ENCODE results near the gene MAFB. TPM values are rescaled to one million over a fixed set of nuclear protein-coding genes. Genes with fewer than 3 reads are reported as not detected.

The MAFB gene
- total RNA-seq, 1 experiment from 2014 or later = 7.4 TPM

DNA sequence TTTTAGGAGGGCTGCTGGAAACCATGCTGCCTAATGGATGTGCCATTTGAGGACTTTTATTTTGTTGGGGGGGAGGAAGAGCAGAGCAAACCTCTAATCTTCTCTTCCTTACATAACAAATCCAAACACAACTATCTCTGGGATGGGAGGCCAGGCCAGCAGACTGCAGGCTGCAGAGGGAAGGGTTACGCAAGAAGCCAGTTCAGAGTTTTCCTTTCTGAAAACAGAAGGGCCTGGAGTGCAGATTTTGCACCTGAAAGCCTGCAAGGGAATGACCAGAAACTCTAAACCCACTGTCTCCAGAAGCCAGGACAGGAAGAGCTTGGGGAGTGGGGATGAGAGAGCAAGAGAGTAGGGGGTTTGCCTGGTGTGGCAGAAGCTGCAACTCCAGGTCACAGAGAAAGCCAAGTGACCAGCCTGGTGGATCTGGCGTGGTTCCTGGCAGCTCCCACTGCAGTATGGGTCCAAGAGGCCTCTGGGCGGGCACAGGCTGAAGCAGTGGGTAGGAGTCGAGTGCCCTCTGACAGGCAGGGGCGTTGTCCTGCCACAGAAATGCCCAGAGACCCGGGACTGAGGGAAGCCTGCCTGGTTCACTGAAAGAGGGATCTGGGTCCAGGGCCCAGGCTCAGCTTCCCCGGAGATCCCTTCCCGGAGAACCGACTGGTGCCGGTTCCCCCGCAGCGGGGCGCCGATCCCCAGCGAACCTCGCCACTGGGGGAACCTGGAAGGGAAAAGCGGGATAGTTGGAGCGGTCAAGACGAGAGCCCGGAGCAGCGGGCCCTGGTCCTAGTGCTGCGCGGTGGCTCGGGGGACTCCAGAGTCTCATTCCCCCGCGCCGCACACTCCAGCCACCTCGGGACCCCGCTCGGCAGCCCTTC is 6.7 kb downstream of the MAFB start:
- DNase-seq (ENCODE audit: low read depth) = no peak

DNA sequence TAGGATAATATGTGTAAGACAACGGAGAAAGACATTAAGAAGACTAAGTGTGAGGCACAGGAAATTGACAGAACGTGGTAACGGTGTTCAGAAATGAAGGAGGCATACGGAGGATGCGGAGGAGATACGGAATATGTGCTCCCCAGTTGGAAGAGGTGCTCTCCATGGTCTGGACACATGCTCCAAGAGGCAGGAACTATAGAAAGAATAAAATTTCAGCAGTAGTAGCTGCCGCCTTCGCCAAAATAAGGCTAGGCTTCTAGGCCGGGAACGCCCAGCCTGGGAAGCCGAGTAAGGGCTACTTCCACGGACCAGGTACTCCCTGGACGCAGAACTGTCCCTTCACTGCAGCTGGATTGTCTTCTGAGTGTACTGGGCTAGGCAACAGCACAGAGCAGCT is 7.4 kb downstream of the MAFB start:
- DNase-seq (ENCODE audit: low read depth) = no peak

DNA sequence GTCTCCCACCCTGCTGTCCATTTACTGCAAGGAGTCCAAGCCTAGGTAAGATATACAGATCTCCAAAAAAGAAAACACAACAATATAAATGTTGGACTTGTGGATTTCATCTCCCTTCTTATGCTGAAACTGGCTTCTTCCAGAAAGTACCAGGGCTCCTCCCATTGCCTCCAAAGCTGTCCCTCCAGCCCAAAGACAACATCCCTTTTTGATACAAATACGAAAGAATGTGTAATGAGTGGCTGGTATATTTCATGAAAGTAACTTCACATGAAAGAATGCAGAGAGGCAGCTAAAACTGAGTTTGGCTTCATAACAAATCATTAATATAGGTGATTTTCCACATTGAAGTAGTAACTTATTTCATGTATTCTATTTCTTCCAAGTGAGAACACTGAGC is 7.9 kb downstream of the MAFB start:
- no peak for DNase-seq (ENCODE audit: low read depth)

- no peak for DNase-seq (ENCODE audit: low read depth)
Measured at GRCh38 chr20:40680161-40680959, 8.7 kb downstream of the MAFB start.

DNA sequence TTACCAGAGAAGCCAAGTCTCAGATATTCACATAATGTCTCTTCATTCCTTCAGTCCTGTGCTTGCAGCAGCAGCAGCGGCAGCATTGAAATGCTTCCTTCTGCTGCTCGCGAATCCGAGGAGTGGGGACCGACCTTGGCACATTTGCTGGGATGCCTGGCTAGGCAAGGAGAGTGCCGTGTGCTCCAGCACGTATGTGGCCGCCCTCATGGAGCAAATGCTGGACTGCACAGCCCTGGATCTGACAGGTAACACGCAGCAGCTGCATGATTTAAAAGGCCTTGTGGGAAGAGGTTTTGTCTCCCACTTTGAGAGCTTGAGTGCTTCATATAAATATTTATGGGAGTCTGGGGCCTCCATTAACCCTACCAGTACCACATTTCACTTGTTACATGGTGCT is 9.9 kb downstream of the MAFB start:
- DNase-seq (ENCODE audit: low read depth) = no peak

DNA sequence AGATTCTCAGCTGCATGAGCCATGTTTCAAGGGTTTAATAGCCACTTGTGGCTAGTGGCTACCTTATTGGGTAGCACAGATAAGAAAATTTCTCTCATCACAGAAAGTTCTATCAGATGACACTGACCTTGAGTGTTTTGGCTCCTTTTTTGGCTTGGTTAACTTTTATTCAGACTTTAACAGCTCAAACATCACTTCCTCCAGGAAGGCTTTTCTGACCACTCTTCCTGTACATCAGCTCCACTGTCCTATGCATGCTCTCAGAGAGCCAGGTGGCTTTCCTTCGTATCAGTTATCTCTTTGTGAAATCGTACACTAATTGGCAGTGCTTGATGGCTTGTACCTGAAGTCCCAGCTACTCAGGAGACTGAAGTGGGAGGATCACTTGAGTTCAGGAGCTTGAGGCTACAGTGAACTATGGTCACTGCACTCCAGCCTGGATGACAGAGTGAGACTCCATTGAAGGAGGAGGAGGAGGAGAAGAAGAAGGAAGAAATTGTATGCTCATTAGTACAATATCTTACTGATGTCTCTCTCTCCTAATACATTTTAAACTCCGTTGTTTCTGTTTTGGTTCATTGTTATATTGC is 10.7 kb downstream of the MAFB start:
- no peak for DNase-seq (ENCODE audit: low read depth)

DNA sequence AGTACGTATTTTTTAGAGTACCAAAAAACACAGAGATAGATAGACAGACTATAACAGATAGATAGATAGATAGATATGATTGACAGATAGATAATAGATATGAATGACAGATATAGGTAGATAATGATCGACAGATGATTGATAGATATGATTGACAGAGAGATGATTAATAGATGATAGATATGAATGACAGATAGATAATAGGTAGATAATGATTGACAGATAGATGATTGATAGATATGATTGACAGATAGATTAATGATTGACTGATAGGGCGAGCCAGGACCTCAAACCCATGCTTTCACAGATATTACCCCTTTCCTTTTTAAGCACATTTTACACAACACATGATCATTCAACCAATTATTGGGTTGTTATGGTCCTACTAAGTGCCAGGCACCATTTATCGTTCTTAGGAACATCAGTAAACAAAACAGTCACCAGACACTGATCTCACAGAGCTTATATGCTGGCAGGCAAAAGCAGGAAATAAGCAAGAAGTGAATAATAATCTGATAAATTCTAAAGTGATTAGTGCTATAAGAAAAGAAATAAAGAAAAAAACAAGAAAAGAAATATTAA is 11.6 kb downstream of the MAFB start:
- no peak for DNase-seq (ENCODE audit: low read depth)

- DNase-seq (ENCODE audit: low read depth) = no peak
Measured at GRCh38 chr20:40676491-40677269, 12.4 kb downstream of the MAFB start.

GRCh38 chr20:40675599-40676221 is 13.3 kb downstream of the MAFB start:
- DNase-seq (ENCODE audit: low read depth) = no peak

GRCh38 chr20:40673442-40673841 is 15.6 kb downstream of the MAFB start:
- DNase-seq (ENCODE audit: low read depth) = no peak

DNA sequence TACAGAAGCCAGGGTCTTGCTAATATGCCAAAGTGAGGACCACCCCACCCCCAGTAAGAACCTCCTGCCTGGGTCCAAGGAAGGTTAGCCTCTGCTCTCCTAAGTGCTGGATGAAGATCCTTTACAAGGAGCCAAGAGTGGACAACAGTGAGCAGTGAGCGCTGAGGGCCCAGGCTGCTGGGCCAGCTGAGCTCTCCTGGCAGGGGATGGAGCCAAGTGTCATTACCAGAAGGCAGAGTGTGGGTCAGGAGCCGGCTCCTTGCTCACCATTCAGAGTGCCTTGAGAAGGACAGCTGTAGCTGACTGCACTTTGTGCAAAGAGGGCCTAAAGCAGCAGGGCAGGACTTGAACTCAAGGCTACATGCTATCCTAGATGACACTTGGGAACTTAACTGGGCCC is 16.9 kb downstream of the MAFB start:
- no peak for DNase-seq (ENCODE audit: low read depth)

DNA sequence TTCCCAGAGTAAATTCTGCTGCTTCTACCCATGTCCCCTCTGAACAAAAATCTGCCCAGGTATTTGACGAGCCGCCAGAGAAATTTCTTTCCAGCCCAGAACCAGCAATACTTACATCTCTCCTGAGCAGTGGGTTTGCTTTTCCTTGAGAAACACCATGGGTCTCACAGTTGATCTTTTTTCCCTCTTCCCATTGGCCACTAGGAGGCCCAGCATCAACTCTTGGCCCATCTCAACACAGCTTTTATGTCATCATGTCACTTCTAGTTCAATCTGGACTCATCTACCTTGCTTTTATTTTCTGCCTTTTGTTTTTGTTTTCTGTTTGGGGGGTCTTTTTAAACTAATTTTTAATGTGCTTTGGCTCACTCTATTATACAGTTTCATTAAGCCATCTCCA is 18.8 kb downstream of the MAFB start:
- DNase-seq (ENCODE audit: low read depth) = no peak

GRCh38 chr20:40669692-40670091 is 19.3 kb downstream of the MAFB start:
- no peak for DNase-seq (ENCODE audit: low read depth)

DNA sequence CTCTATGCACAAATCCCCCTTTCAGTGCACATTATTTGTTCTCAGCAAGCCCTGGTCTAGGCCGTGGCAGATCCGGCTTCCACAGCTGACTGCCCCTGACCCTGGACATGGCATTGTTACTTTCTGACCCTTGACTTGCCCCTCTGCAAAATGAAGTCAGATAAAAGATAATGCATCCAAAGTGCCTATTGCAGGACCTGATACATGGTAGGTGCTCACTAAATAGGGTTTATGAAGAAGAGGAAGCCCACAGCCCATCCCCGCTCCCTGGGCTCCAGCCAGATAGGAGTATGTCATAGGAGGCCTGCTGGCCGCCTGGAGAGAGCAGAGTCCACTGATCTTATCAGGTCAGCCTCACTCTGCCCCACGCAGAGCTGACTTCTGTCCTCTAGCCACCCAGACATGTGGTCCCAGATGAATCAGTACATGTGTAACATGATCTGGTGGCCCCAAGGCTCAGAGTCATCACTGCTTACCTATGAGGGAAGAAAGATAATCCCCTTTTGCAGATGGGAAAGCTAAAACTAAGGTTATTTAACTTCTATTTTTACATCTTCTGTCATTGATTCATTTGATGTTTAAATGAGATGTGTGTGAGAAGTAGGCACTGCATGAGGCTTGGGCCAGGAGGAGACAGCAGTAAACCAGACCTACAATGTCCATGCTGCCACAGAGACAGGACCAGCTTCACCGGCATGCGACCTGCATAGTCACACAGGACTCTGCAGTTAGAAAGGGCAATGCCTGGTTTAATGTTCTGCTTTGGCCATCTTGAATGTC is 20.4 kb downstream of the MAFB start:
- peak; percentile 96 for DNase-seq (ENCODE audit: low read depth)

DNA sequence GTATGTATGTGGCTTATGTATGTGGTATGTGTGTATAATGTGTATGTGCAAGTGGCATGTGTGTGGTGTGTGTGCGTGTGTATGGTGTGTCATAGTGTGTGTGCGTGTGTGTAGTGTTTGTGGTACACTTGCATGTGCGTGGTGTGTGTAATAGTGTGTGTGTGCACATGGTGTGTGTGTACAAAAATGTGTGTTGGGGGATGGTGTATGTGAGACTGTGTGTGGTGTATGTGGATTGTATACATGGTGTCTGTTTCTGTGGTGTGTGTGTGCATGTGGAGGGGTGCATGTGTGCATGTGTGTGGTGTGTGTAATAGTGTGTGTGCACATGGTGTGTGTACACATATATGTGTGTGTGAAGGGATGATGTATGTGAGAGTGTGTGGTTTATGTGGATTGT is 21.5 kb downstream of the MAFB start:
- DNase-seq (ENCODE audit: low read depth) = no peak

DNA sequence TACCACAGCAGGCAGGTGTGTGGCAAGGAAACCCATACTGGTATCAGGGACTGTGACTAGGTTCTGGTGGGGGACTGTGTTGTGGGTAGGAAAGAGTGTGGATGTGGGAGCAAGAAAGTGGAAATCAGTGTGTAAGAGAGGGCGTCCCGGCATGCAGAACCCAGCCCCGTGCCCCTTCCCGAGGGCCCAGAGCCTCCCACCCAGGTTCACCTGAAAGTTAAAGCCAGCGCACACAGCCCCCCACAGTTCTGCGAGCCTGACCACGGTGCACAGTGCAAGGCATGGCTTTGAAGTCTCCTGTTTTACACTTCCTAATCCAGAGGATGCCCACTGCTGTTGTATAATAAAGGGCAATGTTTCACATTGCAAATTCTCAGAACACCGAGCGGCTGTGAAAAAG is 22.7 kb downstream of the MAFB start:
- DNase-seq (ENCODE audit: low read depth) = no peak

DNA sequence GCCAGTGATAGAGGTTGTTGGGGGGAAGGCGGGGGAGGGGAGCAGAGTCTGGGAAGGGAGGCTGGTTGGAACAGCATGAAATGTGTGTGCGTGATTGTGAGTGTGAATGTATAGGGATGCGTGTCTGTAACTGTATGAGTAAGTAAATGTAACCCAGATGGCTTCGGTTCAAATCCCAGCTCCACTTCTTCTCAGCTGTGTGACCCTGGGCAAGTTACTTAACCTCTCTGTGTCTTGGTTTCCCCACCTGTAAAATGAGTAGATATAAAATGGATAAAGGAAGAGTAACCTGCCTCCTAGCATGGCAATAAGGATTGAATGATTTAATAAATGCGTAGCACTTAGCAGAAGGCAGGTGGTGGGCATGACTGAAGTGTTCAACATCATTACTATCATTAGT is 24.1 kb downstream of the MAFB start:
- no peak for DNase-seq (ENCODE audit: low read depth)

- DNase-seq (ENCODE audit: low read depth) = no peak
Measured at GRCh38 chr20:40663991-40664880, 24.8 kb downstream of the MAFB start.

- no peak for DNase-seq (ENCODE audit: low read depth)
Measured at GRCh38 chr20:40663304-40663790, 25.7 kb downstream of the MAFB start.

Data from M059J (cell line).